HEK293 (cell line): ENCODE results near the gene MEI1.

ENCODE experiments used
- KLF10 ChIP-seq: fragments of 450-650 bp; IDR thresholded peaks from 2 replicates; pipeline ENCODE4 v1.5.1; 2018; ENCODE audit warnings: missing biosample characterization, mild to moderate bottlenecking, missing genetic modification characterization
- KLF16 ChIP-seq: fragments of 450-650 bp; formaldehyde crosslinking; IDR thresholded peaks from 2 replicates; pipeline ENCODE4 v1.5.1; 2017; ENCODE audit warnings: missing biosample characterization, missing genetic modification characterization
- MEIS1 ChIP-seq: sonication (generic); formaldehyde crosslinking; IDR thresholded peaks from 2 replicates; pipeline ENCODE4 v1.8.1; 2022; ENCODE audit warnings: missing genetic modification reagents, mild to moderate bottlenecking, borderline replicate concordance
- OSR2 ChIP-seq: fragments of 450-650 bp; formaldehyde crosslinking; IDR thresholded peaks from 2 replicates; pipeline ENCODE4 v1.5.1; 2016; ENCODE audit warnings: missing biosample characterization, missing genetic modification characterization
- SETDB1 ChIP-seq: IDR thresholded peaks from one replicate; pipeline ENCODE4 v1.6.1; 2017; ENCODE audit warnings: mild to moderate bottlenecking, low read length, moderate library complexity, mixed read lengths; ENCODE audit not compliant: insufficient read length
- SP2 ChIP-seq: fragments of 450-650 bp; formaldehyde crosslinking; IDR thresholded peaks from 2 replicates; pipeline ENCODE4 v1.5.1; 2016; ENCODE audit warnings: missing biosample characterization, missing genetic modification characterization
- WT1 ChIP-seq: fragments of 450-650 bp; formaldehyde crosslinking; IDR thresholded peaks from 2 replicates; pipeline ENCODE4 v1.5.1; 2016; ENCODE audit warnings: missing biosample characterization, missing genetic modification characterization
- YY1 ChIP-seq: fragments of 450-650 bp; formaldehyde crosslinking; IDR thresholded peaks from 2 replicates; pipeline ENCODE4 v1.5.1; 2018; ENCODE audit warnings: missing biosample characterization, missing genetic modification characterization
- ZBTB17 ChIP-seq: fragments of 450-650 bp; formaldehyde crosslinking; IDR thresholded peaks from 2 replicates; pipeline ENCODE4 v1.5.1; 2016; ENCODE audit warnings: missing biosample characterization, missing genetic modification characterization
- ZBTB21 ChIP-seq: fragments of 450-650 bp; formaldehyde crosslinking; IDR thresholded peaks from 2 replicates; pipeline ENCODE4 v1.5.1; 2017; ENCODE audit warnings: missing biosample characterization, missing genetic modification characterization
- ZBTB48 ChIP-seq: fragments of 450-650 bp; formaldehyde crosslinking; IDR thresholded peaks from 2 replicates; pipeline ENCODE4 v1.5.1; 2016; ENCODE audit warnings: missing biosample characterization, missing genetic modification characterization
- ZBTB8A ChIP-seq: fragments of 450-650 bp; formaldehyde crosslinking; IDR thresholded peaks from 2 replicates; pipeline ENCODE4 v1.5.1; 2016; ENCODE audit warnings: missing biosample characterization, missing genetic modification characterization
- ZFP41 ChIP-seq: fragments of 450-650 bp; formaldehyde crosslinking; IDR thresholded peaks from 2 replicates; pipeline ENCODE4 v1.5.1; 2016; ENCODE audit warnings: missing biosample characterization, missing genetic modification characterization, borderline replicate concordance
- ZNF132 ChIP-seq: fragments of 450-650 bp; formaldehyde crosslinking; IDR thresholded peaks from 2 replicates; pipeline ENCODE4 v1.5.1; 2017; ENCODE audit warnings: missing biosample characterization, missing genetic modification characterization, borderline replicate concordance
- ZNF155 ChIP-seq: fragments of 450-650 bp; formaldehyde crosslinking; IDR thresholded peaks from 2 replicates; pipeline ENCODE4 v1.5.1; 2016; ENCODE audit warnings: missing biosample characterization, missing genetic modification characterization
- ZNF16 ChIP-seq: fragments of 450-650 bp; formaldehyde crosslinking; IDR thresholded peaks from 2 replicates; pipeline ENCODE4 v1.5.1; 2016; ENCODE audit warnings: low read depth, missing biosample characterization, missing genetic modification characterization
- ZNF169 ChIP-seq: fragments of 450-650 bp; formaldehyde crosslinking; IDR thresholded peaks from 2 replicates; pipeline ENCODE4 v1.5.1; 2016; ENCODE audit warnings: missing biosample characterization, missing genetic modification characterization
- ZNF174 ChIP-seq: fragments of 450-650 bp; formaldehyde crosslinking; IDR thresholded peaks from 2 replicates; pipeline ENCODE4 v1.5.0; 2017; ENCODE audit warnings: missing biosample characterization, mild to moderate bottlenecking, missing genetic modification characterization
- ZNF214 ChIP-seq: fragments of 450-650 bp; formaldehyde crosslinking; IDR thresholded peaks from 2 replicates; pipeline ENCODE4 v1.5.1; 2017; ENCODE audit warnings: missing biosample characterization, mild to moderate bottlenecking, missing genetic modification characterization, borderline replicate concordance
- ZNF24 ChIP-seq: fragments of 450-650 bp; formaldehyde crosslinking; IDR thresholded peaks from 2 replicates; pipeline ENCODE4 v1.5.1; 2016; ENCODE audit warnings: missing biosample characterization, missing genetic modification characterization
- ZNF311 ChIP-seq: fragments of 450-650 bp; formaldehyde crosslinking; IDR thresholded peaks from 2 replicates; pipeline ENCODE4 v1.5.1; 2017; ENCODE audit warnings: missing biosample characterization, missing genetic modification characterization, borderline replicate concordance
- ZNF341 ChIP-seq: fragments of 450-650 bp; formaldehyde crosslinking; IDR thresholded peaks from 2 replicates; pipeline ENCODE4; 2016; ENCODE audit warnings: low read depth, missing biosample characterization, missing genetic modification characterization
- ZNF391 ChIP-seq: fragments of 450-650 bp; formaldehyde crosslinking; IDR thresholded peaks from 2 replicates; pipeline ENCODE4 v1.5.1; 2016; ENCODE audit warnings: low read depth, missing biosample characterization, missing genetic modification characterization, borderline replicate concordance
- ZNF416 ChIP-seq: fragments of 450-650 bp; formaldehyde crosslinking; IDR thresholded peaks from 2 replicates; pipeline ENCODE4 v1.5.1; 2016; ENCODE audit warnings: missing biosample characterization, missing genetic modification characterization
- ZNF433 ChIP-seq: fragments of 450-650 bp; formaldehyde crosslinking; IDR thresholded peaks from 2 replicates; pipeline ENCODE4 v1.5.1; 2016; ENCODE audit warnings: missing biosample characterization, missing genetic modification characterization, low read depth
- ZNF473 ChIP-seq: fragments of 450-650 bp; formaldehyde crosslinking; IDR thresholded peaks from 2 replicates; pipeline ENCODE4 v1.5.1; 2017; ENCODE audit warnings: missing biosample characterization, missing genetic modification characterization
- ZNF560 ChIP-seq: fragments of 450-650 bp; formaldehyde crosslinking; IDR thresholded peaks from 2 replicates; pipeline ENCODE4 v1.5.1; 2017; ENCODE audit warnings: missing biosample characterization, missing genetic modification characterization, borderline replicate concordance
- ZNF596 ChIP-seq: fragments of 450-650 bp; IDR thresholded peaks from 2 replicates; pipeline ENCODE4 v1.5.0; 2018; ENCODE audit warnings: missing biosample characterization, mild to moderate bottlenecking, missing genetic modification characterization, moderate library complexity
- ZNF624 ChIP-seq: fragments of 450-650 bp; formaldehyde crosslinking; IDR thresholded peaks from 2 replicates; pipeline ENCODE4 v1.5.1; 2017; ENCODE audit warnings: missing biosample characterization, missing genetic modification characterization
- ZNF626 ChIP-seq: fragments of 450-650 bp; sonication (Bioruptor Pico); formaldehyde crosslinking; IDR thresholded peaks from 2 replicates; pipeline ENCODE4 v1.5.1; 2018; ENCODE audit warnings: missing biosample characterization, missing genetic modification characterization, inconsistent platforms
- ZNF639 ChIP-seq: fragments of 450-650 bp; formaldehyde crosslinking; IDR thresholded peaks from 2 replicates; pipeline ENCODE4 v1.5.1; 2016; ENCODE audit warnings: missing biosample characterization, missing genetic modification characterization
- ZNF664 ChIP-seq: fragments of 450-650 bp; formaldehyde crosslinking; IDR thresholded peaks from 2 replicates; pipeline ENCODE4 v1.5.1; 2016; ENCODE audit warnings: missing biosample characterization, missing genetic modification characterization
- ZNF76 ChIP-seq: fragments of 450-650 bp; formaldehyde crosslinking; IDR thresholded peaks from 2 replicates; pipeline ENCODE4; 2016; ENCODE audit warnings: low read depth, missing biosample characterization, missing genetic modification characterization, borderline replicate concordance
- ZNF792 ChIP-seq: fragments of 450-650 bp; formaldehyde crosslinking; IDR thresholded peaks from 2 replicates; pipeline ENCODE4 v1.5.1; 2016; ENCODE audit warnings: missing biosample characterization, missing genetic modification characterization
- ZNF830 ChIP-seq: fragments of 450-650 bp; IDR thresholded peaks from 2 replicates; pipeline ENCODE4 v1.5.0; 2018; ENCODE audit warnings: missing biosample characterization, missing genetic modification characterization, low read depth, mild to moderate bottlenecking, moderate library complexity
- ZSCAN16 ChIP-seq: fragments of 450-650 bp; formaldehyde crosslinking; IDR thresholded peaks from 2 replicates; pipeline ENCODE4 v1.5.1; 2016; ENCODE audit warnings: missing biosample characterization, missing genetic modification characterization

MEI1 gene

GRCh38 chr22:41688365-41689211, 10.7 kb upstream of the MEI1 start, which contains the start of gene SNU13 (continued):
- TF ChIP-seq ZNF626 (no peak), ZNF473 (tag by site-specific recombination) (no peak), ZNF132 (no peak), ZBTB21 (tag by site-specific recombination) (peak; percentile 93), ZNF639 (tag by site-specific recombination) (peak; percentile 35; the same call in 1 of the 2 replicates), ZNF596 (tag by site-specific recombination) (no peak), ZNF169 (tag by site-specific recombination) (no peak), ZNF341 (peak; percentile 37; the same call in 1 of the 2 replicates), ZBTB17 (tag by site-specific recombination) (peak; percentile 84), ZNF155 (tag by site-specific recombination) (no peak), ZNF560 (tag by site-specific recombination) (no peak), ZNF391 (tag by site-specific recombination) (no peak), ZNF76 (peak; percentile 33; the same call in 1 of the 2 replicates), KLF10 (no peak; the same call in 1 of the 2 replicates), ZNF664 (tag by site-specific recombination) (no peak), ZNF830 (tag by site-specific recombination) (no peak), ZNF214 (tag by site-specific recombination) (no peak), ZBTB48 (tag by site-specific recombination) (peak; percentile 81), SETDB1 (no peak), KLF16 (tag by site-specific recombination) (peak; percentile 81), MEIS1 (CRISPR knock-in tag) (no peak), ZNF792 (tag by site-specific recombination) (no peak), ZNF416 (tag by site-specific recombination) (no peak), ZNF624 (tag by site-specific recombination) (no peak), ZBTB8A (tag by site-specific recombination) (no peak; the same call in 1 of the 2 replicates), WT1 (tag by site-specific recombination) (no peak; the same call in 1 of the 2 replicates), ZNF16 (tag by site-specific recombination) (no peak), OSR2 (tag by site-specific recombination) (peak; percentile 99), ZNF311 (tag by site-specific recombination) (no peak), ZFP41 (tag by site-specific recombination) (no peak), ZNF174 (tag by site-specific recombination) (no peak), ZNF433 (tag by site-specific recombination) (no peak), ZSCAN16 (tag by site-specific recombination) (no peak; the same call in 1 of the 2 replicates), ZNF24 (peak; percentile 21; the same call in 1 of the 2 replicates), SP2 (peak; percentile 78), YY1 (tag by site-specific recombination) (peak; percentile 77)
